COR-L47 (cell line): ENCODE measurements around the gene PFKP.
A peak's percentile ranks its signal among the peaks of the same experiment; 100 is the strongest.

Source experiments
- DNase-seq: peaks from one replicate; lab custom pipeline; 2025; lab: John Stamatoyannopoulos, UW

Gene PFKP

GRCh38 chr10:3071405-3072198 lies 4.3 kb downstream of the PFKP start:
- DNase-seq: no peak

- DNase-seq: no peak
Measured at GRCh38 chr10:3072641-3073360, 5.5 kb downstream of the PFKP start.

- DNase-seq: no peak
Measured at GRCh38 chr10:3074145-3074665, 6.9 kb downstream of the PFKP start.

- DNase-seq: no peak
Measured at GRCh38 chr10:3074985-3075600, 7.7 kb downstream of the PFKP start.

GRCh38 chr10:3076138-3076537 lies 8.8 kb downstream of the PFKP start:
- DNase-seq: no peak

GRCh38 chr10:3077509-3077908 lies 10.2 kb downstream of the PFKP start:
- no peak for DNase-seq

- peak; percentile 59 for DNase-seq
Measured at GRCh38 chr10:3077940-3078630, 10.7 kb downstream of the PFKP start.

GRCh38 chr10:3081383-3081981 lies 14.1 kb downstream of the PFKP start:
- no peak for DNase-seq

- no peak for DNase-seq
Measured at GRCh38 chr10:3082290-3082689, 14.9 kb downstream of the PFKP start.

- no peak for DNase-seq
Measured at GRCh38 chr10:3085785-3086567, 18.6 kb downstream of the PFKP start.

- no peak for DNase-seq
Measured at GRCh38 chr10:3090388-3090787, 23.0 kb downstream of the PFKP start.

- DNase-seq: no peak
Measured at GRCh38 chr10:3090914-3091787, 23.8 kb downstream of the PFKP start.

GRCh38 chr10:3091921-3092320 lies 24.6 kb downstream of the PFKP start:
- DNase-seq: no peak

GRCh38 chr10:3093996-3094395 lies 26.6 kb downstream of the PFKP start:
- DNase-seq: no peak

- no peak for DNase-seq
Measured at GRCh38 chr10:3094609-3095036, 27.3 kb downstream of the PFKP start.

GRCh38 chr10:3095373-3096139 lies 28.2 kb downstream of the PFKP start:
- DNase-seq: no peak

- DNase-seq: no peak
Measured at GRCh38 chr10:3096149-3096548, 28.8 kb downstream of the PFKP start.

GRCh38 chr10:3097160-3097559 lies 29.8 kb downstream of the PFKP start:
- no peak for DNase-seq

GRCh38 chr10:3098689-3099088 lies 31.3 kb downstream of the PFKP start:
- DNase-seq: no peak
